Measurements from ENCODE around the gene FARS2.

The FARS2 gene

DNA sequence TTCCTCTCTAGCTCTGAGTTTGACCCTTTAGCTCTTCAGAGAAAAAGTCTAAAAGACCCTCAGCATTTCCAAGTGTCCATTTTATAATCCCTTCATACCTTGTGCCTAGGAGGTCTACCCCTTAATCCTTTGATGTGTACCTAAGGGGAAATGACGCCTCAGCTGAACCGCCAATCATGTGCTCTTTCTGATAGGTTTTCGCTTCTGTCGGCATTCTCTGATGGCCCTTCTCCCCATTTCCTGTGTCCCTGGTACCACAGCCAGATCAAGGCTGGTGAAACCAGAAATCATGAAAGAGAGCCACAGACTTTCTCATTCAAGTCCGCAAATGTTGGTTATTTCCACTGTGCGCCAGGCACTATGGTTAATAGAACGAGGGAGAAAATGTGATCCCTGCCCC, 333.9 kb downstream of the FARS2 start:
- DNase-seq: no peak

DNA sequence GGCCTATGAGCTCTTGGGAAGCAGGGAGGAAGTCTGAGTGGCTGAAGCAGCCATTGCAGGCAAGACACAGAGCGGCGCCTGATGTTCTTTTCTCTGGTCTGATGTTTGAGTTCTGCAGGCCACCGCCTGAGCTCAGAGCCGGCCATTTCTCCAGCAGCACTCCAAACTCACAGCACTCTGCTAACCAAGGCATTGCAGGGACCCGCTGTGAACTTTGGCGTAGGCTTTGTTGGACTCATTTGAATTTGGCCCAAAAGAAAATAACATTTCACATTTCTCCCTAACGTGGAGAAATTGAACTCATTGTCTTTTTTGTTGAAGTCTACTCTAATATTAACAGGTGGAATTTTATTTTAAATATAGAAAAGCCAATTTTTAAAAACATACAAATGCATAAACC, 336.1 kb downstream of the FARS2 start:
- no peak for DNase-seq

DNA sequence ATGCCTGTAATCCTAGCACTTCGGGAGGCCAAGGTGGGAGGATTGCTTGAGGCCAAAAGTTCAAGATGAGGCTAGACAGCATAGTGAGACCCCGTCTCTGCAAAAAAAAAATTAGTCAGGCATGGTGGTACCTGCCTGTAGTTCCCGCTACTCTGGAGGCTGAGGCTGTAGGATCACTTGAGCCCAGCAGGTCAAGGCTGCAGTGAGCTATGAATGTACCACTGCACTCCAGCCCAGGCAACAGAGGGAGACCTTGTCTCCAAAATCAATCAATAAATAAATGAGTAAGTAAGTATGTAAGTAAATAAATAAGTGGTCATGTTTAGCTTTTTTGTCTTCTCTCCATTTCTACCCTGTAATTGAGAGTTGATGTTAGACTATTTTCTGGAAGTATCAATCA, 336.8 kb downstream of the FARS2 start:
- DNase-seq: no peak

DNA sequence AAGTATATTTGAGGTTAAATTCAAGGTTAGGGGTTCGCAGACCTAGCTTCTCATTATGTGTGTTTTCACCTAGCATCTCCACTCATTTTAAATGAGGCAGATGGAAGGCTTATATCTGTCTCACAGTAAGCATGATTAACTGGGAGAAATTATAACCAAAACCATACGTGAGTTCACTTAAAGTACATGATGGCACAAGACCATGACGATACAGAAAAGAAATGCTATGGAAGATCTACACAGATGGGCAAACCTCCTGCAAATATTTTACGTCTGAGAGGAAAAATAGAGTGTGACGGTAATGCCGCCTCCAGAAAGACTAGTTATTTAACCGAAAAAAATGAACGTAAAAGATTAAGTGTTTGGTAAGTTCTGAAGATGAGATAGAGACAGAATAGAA, 337.8 kb downstream of the FARS2 start:
- no peak for DNase-seq

DNA sequence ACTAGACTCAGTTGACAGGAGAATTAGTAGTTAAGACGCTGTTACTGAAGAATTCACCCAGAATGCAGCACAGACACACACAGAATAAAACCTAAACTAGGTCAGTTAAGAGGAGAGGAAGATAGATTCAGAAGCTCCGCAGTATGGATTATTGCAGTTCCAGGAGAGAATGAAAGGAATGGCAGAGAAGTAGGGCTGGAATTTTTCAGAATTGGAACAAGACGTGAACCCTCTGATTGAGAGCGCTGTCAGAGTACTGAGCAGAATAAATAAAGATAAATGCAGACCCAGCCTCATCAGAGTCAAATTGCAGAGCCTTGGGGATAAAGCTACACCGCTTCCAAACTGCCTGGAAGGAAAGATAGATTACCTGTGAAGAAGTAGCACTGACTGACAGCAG, 344.6 kb downstream of the FARS2 start:
- DNase-seq: no peak

DNA sequence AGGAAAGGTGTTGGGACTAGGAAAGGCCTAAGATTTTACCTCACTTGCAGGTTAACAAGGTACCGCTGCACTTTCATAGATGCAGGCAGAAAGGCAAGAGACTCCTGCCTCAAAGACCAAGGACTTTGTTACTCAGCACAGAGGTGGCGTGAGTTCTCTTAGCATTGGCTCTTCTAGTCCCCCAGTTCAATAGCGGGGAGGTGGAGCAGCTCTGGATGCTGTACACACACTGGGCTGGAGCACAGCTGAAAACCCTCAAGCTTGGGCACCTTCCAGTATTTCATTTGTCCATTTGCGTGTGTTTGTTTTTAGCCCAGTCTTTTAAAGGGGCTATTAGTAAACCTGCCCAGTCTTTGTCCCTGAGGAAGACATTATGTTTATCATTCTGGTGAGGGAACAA, 345.2 kb downstream of the FARS2 start:
- DNase-seq: no peak

DNA sequence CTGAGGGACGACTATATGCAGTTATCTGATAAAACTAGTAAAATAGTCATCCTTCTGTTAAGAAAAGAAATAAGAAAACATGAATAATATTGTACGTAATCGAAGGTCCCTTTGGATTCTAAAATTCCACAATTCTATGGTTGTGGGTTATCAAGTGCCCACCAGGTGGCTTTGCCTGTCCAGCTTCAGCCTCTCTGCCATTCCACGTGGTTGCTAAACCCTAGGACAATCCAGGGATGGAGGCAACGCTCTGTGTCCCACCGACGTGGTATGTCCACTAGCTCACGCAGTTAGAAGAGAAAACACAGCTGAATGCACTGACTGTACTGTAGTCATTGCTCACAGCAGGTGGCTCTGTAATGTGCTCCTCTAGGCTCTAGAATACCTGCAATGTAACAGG, 349.3 kb downstream of the FARS2 start:
- DNase-seq: no peak

DNA sequence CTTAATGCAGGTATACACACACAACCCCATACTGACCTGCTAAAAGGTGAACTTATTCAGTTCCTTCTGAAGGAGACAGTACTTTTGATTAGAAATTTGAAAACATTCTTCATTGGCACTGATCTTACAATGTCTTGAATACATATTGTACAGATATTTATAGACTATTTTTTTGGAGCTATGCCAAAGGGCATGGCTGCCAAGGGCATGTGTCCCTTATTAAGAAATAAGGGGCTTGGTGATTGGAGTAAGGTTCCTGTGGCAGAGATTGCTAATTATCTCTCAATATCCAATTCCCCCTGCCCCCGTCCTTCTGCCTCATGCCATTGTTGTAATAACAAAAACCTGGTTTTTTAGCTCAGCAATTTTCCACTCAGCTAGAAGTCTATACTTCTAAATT, 355.9 kb downstream of the FARS2 start:
- no peak for DNase-seq

DNA sequence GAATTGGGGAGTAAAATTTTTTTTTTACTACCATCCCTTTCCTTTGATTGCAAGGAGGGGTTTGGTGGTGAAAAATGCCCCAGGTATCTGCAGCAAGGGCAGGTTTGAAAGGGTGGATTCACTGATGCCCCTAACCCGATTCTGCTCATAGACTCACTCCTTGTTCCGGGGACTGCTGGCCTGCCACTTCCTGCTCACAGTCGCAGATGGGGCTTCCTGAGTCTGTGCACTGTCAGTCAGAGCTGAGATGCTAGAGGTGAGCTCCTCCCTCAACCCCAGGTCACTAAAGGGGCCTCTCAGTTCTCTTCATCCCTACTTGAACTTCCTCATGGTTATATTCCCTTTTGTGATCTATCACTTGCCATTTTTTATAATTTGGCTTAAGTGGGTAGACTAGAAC, 357.9 kb downstream of the FARS2 start:
- no peak for DNase-seq

DNA sequence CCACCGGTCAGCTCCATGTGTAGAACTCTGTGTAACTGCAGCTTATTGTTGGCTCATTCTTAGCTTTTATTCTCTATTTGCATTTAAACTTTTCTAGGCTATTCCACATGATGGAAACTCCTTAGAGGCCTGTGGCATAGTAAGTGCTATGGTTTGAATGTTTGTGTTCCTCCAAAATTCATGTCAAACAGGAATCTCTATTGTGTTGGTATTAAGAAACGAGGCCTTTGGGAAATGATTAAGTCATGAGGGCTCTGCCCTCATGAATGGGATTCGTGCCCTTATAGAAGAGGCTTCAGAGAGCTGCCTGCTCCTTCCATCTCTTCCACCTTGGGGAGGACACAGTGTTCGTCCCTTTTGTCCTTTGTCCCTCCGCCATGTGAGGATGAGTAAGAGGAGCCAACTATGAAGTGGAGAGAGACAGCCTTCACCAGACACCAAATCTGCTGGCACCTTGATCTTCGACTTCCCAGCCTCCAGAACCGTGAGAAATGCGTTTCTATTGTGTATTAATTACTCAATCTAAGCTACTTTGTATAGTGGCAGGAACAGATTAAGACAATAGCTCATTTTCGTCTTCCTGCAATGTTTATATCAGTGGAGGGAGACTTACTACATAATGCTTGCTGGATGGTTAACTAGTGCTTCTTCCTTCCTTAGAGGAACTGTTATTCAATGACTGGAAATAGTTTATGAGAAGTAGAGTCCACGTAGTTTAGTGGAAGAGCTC, 361.1 kb downstream of the FARS2 start:
- no peak for DNase-seq

DNA sequence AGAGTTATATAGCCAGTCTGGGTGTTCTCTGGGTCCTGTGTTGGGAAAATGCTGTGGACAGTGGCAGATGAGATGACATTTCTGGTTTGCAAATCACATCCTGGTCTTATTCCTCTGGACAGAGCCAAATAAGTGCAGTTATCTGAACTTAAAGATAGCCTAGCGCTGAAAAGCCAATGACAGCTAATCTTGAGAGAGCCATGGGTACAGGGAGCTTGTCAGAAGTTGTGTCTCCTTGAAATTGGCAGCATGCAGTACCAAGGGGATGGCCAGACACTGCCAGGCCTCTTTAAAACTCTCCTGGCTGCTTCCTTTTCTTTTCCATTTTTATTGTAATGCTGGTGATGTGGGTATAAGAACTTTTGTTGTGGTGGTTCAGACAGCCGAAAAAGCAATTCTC, 362.5 kb downstream of the FARS2 start:
- DNase-seq: no peak

DNA sequence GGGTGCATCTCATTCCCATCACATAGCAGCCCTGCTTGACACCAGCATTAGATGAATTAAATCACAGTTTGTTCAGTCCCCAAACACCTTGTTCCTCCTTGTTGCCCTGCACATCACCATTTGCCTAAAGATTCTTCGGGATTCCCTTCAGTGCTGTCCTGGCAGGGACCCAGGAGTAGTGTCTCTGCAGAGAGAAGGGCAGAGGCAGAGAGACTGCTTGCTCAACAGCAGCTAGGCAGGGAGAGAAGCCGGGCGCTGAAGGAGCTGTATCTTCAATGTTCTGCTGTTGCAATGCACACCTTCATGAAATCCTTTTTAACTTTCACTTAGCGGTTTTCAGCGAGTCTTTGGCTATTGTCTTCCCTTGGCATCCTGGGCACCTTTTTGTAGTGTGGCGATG, 362.9 kb downstream of the FARS2 start:
- no peak for DNase-seq

DNA sequence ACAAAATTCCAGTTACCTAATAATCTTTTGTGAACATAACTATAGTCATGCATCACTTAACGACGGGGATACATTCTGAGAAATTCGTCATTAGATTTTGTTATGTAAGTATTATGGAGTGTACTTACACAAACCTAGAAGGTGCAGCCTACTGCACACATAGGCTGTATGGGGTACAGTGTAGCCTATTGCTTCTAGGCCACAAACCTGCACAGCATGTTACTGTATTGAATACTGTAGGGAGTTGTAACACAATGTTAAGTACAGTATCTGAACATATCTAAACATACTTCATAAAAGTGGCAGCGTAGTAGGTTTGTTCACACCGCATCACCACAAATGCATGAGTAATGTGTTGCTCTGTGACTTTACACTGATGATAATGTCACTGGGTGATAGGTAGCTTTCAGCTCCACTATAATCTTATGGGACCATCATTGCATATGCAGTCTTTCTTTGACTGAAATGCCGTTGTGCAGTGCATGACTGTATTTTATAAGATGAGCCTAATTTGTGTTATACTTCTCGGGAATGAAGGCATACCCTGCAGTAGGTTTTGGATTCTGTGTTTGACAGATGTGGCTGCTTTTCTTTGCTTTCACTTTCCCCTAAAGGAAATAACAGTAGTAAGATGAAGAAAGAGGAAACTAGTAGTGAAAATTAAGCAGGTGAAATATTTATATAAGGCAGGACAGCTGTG, 365.6 kb downstream of the FARS2 start:
- no peak for DNase-seq

DNA sequence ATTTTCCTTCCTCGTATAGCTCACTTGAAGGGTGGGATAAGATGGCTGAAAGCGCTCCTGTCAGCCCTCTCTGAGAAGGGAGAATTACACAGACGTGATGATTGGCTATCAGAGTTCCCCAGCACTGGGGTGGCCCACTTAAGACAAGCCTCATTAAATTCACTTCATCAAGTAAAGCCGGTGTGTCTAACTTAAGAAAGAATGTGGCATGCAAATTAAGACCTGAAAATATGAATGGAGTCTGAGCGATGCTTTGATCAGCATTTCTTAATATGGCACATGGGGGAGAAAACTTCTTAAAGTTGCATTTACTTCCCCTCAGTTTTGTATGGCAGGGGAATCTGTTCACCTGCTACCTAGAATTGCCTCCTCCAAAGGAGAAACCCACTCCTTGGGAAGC, 369.3 kb downstream of the FARS2 start:
- DNase-seq: no peak

DNA sequence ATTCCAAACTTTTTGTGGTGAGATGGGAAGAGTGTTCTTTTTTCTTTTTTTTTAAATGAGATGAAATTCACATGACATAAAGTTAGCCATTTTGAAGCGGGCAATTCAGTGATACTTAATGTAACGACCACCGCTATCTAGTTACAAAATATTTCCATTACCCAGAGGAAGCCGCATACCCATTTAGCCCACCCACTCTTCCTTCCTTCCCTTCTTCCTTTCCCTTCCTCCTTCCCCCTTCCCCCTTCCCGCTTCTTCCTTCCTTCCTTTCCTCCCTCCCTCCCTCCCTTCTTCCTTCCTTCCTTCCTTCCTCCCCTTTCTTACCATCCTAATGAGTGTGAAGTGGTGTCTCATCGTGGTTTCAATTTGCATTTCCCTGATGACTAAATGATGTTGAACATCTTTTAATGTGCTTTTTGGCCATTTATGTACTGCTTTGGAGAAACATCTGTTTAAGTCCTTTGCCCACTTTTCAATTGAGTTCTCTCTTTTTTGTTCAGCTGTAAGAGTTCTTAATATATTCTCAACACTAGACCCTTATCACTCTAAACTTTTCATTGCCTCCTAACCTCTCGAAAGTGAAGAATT, 371.1 kb downstream of the FARS2 start:
- no peak for DNase-seq

DNA sequence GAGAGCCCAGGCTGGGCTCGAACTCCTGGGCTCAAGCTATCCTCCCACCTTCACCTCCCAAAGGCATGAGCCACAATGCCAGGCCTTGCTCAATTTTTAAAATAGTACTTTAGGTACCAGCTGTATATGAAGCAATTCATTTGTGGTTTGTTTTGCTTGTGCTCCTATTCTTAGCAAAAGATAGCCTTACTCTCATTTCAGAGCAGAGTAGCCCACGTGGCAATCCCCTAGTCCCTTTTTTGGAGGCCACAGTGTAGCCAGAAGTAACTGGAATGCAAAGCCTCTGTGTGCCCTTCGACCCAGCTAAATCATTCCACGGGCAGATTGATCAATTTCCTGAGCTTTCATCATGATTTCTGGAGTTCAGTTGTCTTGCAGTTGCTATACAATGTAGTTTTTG, 373.2 kb downstream of the FARS2 start:
- no peak for DNase-seq

DNA sequence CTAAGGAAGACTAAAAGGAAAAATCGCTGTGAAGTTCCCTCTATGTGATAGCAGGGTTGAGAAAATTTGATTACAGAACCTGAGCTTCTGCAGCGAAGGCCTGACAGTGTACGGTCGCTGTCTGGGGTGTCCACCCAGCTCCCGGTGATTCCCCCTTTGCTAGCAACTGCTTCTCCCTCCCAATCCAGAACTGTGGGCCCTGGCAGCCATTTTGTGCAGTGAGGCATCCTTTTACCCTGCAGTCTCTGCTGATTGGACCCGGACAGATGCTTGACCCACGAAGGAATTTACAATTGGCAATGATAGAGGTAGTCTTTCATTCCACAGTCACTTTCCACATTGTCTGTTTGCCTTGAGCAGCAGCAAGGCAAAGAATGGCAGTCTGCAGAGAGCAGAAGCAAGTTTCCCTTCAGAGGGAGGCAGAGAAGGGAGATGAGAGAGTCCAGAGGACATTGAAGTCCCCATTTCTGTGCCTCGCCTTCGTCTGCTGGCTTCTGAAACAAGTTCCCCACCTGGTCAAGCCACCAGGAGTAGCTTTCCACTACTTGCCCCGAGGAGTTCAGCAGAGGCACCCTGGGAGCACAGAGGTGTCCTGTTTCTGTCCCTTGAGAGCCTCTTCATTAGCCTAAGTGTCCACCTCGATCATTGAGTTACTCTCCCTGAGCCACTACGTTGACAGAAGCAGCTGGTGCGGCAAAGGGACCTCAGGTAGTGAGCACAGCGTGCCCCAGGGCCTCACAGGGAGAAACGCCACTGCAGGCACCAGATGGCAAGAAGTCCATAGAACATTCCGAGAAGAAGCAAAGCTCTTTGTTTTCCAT, 375.1 kb downstream of the FARS2 start:
- DNase-seq: no peak

DNA sequence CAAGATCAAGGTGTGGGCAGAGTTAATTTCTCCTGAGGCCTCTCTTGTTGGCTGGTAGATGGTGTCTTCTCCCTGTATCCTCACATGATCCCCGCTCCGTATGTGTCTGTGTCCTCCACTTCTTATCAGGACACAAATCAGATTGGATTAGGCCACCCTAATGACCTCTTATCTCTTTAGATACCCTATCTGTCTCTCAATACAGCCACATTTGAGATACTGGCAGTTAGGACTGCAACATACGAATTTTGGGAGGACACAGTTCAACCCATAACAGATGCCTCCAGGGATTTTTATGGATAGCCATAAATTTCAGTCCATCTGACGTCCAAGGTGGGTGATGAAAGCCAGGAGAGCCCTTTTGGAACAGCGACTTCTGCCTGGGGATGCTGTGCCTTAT, 376.4 kb downstream of the FARS2 start:
- no peak for DNase-seq

DNA sequence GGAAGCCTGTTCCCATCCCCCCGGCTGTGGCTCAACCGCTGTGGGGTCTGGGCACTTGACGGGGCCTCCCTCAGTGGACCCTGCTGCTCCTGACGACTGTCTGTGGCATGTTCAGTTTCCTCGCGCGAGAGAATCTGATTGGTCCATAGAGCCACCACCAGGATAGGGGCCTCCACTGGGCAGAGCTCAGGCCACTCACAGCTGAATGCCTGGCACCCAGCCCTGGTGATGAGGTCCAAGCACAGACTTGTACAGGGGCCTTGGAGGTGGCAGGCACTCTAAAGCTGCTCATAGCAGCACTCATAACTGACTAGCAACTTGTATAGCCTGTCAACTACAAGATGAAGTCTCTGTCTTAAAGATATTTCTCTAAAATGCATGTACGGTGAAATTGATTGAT, 377.4 kb downstream of the FARS2 start:
- DNase-seq: no peak

DNA sequence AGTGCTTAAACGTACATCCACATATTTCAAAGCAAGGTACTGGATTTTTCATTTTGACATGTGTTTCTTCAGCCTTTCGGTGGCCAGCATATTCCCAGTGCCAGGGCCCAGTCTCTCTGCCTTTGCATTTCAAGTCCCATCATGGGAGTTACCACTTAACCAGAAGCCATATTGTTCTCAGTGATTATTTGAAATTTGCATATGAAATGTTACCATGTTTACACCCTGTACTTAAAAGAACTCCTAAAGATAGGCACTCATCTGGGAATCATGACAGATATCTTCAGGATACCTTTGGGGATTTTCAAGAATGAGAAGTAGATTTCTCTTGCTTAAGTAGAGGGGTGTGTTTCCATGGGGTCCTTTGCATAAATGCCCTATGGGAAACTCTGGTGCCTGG, 377.9 kb downstream of the FARS2 start:
- DNase-seq: no peak

DNA sequence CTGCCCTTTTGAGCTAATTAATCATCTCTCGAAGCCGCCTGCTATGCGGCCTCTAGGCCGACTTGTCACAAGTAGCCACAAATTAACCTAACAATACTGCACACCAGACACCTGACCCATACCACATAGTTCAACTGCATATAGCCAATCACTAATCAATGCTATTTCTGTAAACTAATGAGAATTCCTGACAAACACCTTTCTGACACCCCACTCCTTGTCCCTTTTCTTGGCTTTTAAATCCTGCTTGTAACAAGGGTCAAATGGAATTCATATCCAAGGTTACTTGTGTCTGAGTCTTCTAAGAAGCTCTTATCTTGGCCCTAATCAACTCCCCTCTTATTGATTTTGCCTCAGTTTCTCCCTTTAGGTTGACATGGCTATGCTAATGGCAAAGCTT, 379.3 kb downstream of the FARS2 start:
- DNase-seq: no peak

DNA sequence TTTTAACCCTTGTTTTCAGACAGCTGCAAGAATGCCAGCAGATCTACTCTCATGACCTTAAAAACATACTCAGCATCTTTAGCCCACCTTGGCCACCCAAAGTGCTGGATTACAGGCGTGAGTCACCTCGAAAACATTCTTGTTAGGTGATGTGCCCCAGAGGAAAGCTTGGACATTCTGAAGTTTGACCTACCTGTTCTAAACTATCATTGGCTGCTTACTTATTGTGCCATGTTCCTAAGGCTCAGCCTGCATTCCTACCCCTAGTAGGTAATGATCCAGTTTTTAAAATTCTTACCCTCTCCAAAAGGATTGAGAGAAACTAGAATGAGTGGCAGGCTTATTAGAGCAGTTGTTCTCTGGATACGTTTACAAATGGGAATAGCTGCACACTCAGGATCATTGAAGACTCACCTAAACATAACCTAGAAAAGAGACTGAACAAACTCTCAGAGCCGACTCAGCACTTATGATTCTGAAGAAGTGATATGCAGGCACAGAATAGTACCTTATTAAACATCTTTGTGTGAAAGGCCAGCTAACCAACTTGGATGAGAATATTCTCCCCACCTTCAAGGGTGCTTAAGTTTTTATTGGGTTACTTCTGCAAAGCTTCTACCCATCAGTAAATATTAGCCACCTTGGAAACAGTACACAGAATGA, 383.3 kb downstream of the FARS2 start:
- DNase-seq: no peak

All from right hindlimb (tissue), 1 donor.